ENCODE measurements around the gene TNFRSF14.
A peak's percentile ranks its signal among the peaks of the same experiment; 100 is the strongest.

TNFRSF14 gene

GRCh38 chr1:2523891-2524609 lies 32.1 kb upstream of the TNFRSF14 start:
- DNase-seq, result no peak

GRCh38 chr1:2525572-2525919 lies 30.6 kb upstream of the TNFRSF14 start:
- DNase-seq, result no peak

DNA sequence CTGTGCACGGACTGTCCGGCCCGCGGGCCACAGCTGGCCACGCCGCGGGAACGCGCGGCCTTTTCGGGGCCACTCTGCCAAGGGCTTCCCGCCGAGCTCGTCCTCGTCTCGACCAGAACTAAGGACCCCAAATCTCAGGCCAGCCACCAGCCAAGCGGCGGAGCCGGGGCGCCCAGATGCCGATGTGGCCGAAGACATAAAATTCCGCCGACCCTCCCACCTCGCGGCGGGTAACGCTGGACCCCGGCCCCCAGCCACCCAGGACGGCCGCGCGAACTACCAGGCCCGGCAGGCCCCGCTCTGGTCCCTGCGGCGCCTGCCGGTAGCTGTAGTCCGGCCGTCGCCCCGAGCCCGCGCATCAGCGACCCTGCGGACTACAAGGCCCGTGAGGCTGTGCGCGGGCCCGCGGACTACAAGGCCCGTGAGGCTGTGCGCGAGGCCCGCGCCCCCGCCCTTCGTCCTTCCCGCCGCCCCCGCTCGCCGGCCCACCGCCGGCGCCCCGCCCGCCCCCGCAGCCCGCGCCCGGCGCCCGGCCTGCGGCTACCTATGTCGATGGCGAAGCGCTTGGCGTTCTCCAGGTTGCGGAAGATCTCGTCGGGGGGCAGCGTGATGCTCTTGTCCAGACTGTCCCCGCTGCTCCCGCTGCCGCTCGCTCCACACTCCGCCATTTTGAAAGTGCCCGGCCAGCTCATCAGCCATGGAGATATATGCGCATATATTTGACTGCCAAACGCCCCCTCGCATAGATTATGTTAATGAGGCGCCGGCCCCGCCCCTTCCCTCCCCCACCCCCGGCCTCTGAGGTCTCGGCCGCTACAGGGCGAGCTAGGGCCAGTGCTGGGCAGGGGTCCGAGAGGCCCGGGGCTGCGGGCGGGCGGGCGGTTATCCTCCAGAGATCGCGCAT lies 30.0 kb upstream of the TNFRSF14 start, which contains the start of gene PANK4:
TSS of gene PANK4 (minus strand) at position 677 of the 904 bp plus-strand sequence. CDS start at position 668, 9 bp downstream.
- DNase-seq, result peak; percentile 91

- DNase-seq, result peak; percentile 74
These were observed 29.2 kb upstream of the TNFRSF14 start for GRCh38 chr1:2526824-2527555.

GRCh38 chr1:2527556-2527860 lies 28.7 kb upstream of the TNFRSF14 start:
- no peak for DNase-seq

GRCh38 chr1:2528016-2528415 lies 28.2 kb upstream of the TNFRSF14 start:
- DNase-seq, result no peak

- no peak for DNase-seq
These were observed 27.6 kb upstream of the TNFRSF14 start for GRCh38 chr1:2528611-2528965.

- DNase-seq, result no peak
These were observed 27.0 kb upstream of the TNFRSF14 start for GRCh38 chr1:2528966-2529783.

GRCh38 chr1:2529784-2530512 lies 26.2 kb upstream of the TNFRSF14 start, which contains the start of gene HES5:
Gene HES5 (minus strand): TSS chr1:2530263. CDS start chr1:2530164, 99 bp downstream.
- no peak for DNase-seq

DNA sequence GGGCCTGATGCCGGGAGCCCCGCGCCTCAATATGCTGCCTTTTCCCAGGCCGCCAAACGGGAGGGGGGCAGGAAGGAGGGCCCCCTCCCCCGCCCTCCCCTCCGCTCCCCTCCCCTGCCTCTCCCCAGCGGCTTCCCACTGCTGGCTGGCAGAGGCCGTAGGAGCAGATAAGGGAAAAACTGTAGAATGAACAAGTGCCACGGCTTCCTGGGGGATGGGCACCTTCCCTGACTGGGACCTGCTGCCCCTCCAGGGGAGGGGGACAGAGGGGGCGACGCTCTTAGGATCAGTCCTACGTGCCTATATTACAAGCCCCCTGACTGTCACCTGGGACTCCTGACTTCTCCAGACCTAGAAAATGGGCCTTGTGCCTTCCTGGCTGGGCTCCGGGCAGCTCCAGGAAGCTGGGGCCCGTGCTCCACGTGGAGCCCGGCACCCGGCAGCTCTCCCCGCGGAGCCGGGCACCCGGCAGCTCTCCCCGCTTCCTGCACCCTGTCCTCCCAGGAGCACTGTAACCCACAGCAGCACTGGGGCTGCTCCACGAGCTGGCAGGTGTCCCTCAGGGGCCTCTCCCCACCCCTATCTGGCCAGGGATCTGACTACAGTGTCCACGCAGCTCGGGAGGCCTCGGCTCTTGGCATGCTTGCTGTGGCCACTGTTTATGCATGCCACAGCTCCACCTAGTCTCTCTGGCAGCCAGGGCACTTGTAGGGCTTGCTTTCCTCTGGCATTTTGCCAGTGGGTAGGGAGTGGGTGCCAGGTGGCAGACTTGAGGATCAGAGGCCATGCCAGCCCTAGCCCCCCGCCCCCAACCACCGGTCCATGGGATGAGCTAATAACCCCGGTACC lies 25.4 kb upstream of the TNFRSF14 start:
- DNase-seq, result peak; percentile 73

- no peak for DNase-seq
These were observed 23.5 kb upstream of the TNFRSF14 start for GRCh38 chr1:2532485-2533160.

GRCh38 chr1:2533365-2533764 lies 22.8 kb upstream of the TNFRSF14 start:
- no peak for DNase-seq

GRCh38 chr1:2534315-2534686 lies 21.9 kb upstream of the TNFRSF14 start:
- DNase-seq, result no peak

DNA sequence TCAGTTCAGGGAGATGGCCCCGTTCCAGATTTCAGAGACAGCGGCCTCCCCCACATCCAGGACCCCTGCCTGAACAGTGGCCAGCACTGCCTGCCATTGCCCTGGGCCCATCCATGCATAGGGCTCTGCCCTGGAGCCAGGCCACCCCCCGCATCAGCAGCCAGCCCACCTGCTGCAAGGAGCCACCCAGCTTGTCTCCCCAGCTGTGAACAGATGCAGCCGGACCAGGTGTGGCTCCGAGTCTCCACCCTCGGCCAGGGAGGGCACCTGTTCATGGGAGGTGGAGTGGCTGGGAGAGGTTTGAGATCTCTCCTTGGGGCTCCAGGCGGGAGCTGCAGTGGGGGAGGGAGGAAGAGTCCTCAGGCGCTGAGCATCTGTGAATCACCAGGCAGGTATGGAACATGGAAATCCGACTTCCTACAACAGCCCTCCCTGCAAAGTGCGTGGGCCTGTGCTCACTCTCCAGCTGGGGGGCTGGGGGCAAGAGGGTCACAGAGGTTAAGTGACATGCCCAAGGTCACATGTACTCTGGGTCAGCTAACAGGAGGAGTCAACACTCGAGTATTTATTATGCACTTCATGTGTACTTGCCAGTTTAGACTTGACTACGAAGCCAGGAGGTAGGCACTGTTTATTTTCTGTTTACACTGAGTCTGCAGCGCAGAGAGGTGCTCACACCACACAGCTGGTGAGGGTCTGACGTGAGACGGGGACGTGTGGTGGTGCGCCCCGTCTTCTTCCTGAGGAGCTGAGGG lies 21.3 kb upstream of the TNFRSF14 start:
- peak; percentile 91 for DNase-seq

DNA sequence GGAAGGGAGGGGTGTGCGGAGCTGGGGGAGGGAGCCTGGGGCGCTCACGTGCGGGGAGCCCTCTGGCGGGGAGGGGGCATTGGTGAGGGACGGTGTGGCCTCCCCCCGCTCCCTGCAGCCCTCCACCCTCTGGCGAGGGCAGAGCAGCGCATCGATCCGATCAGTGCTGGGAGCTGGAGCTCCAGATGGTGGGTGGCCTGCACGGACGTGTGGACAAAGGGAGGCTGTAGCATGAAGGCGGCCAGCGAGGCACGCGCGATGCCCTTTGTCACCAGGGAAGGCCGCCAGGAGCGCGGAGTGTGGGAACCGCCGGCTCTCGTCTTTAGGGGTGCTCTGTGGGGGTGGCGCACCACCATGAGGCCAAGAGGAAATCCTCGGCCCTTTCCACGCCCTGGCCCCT lies 20.7 kb upstream of the TNFRSF14 start:
- DNase-seq, result no peak

GRCh38 chr1:2535981-2536380 lies 20.2 kb upstream of the TNFRSF14 start:
- DNase-seq, result no peak

- no peak for DNase-seq
These were observed 18.4 kb upstream of the TNFRSF14 start for GRCh38 chr1:2537784-2538115.

- no peak for DNase-seq
These were observed 17.8 kb upstream of the TNFRSF14 start for GRCh38 chr1:2538376-2538775.

GRCh38 chr1:2538872-2539271 lies 17.3 kb upstream of the TNFRSF14 start:
- no peak for DNase-seq

All from NCI-H1105 treated with DMSO at 0.1 percent for 48 hours (cell line).